ENCODE results near the gene TP53BP2.

DNA sequence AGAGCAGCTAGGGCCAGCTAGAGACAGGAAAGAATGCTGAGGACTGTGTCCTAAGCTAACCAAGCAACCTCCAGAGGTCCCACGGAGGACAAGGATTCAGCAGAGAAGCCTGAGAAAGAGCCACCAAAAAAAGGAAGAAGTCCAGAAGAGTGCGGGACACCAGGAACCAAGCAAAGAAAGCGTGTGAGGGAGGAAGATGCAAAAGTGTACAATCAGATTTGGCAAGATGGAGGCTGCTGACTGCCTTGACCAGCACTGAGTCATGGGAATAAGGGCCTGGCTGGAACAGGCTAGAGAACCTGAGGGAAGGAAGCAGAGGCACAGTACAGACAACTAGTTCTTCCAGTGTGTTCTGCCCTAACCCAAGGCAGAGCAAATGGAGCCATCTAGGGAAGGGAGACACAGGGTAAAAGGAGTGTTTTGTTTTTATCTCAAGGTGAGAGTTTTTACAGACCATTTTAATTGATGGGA lies 18.5 kb downstream of the TP53BP2 start:
- TF ChIP-seq CTCF (IDR thresholded peaks at IDR 0.05; ENCODE audit: low read depth, low read length): no peak
- no peak for TF ChIP-seq MYC (IDR thresholded peaks at IDR 0.05; ENCODE audit: low read depth, low read length)
- TF ChIP-seq POLR2A (IDR thresholded peaks at IDR 0.05; ENCODE audit: extremely low read depth, insufficient read length): no peak
